ENCODE data around the gene MIER1.

DNA sequence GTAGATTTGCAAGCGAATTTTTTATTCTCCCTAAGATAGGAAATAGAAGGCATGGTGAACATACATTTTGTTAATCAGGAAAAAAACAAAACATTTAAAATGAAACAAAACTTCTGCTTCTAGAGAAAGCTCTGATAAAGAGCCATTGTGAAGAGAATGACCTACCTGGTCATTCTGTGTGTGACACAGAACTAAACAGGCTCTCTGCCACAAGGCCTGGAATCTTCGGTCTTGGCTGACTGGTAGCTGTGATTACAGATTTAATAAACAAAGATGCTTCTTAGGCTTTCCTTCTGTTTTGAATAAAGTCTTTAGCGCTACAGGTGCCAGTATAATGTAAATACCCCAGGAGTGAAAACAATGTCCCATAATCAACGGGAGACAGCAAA is 107.1 kb downstream of the MIER1 start:
- TF ChIP-seq, protein P1, sequence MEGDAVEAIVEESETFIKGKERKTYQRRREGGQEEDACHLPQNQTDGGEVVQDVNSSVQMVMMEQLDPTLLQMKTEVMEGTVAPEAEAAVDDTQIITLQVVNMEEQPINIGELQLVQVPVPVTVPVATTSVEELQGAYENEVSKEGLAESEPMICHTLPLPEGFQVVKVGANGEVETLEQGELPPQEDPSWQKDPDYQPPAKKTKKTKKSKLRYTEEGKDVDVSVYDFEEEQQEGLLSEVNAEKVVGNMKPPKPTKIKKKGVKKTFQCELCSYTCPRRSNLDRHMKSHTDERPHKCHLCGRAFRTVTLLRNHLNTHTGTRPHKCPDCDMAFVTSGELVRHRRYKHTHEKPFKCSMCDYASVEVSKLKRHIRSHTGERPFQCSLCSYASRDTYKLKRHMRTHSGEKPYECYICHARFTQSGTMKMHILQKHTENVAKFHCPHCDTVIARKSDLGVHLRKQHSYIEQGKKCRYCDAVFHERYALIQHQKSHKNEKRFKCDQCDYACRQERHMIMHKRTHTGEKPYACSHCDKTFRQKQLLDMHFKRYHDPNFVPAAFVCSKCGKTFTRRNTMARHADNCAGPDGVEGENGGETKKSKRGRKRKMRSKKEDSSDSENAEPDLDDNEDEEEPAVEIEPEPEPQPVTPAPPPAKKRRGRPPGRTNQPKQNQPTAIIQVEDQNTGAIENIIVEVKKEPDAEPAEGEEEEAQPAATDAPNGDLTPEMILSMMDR (IDR thresholded peaks at IDR 0.05 in 8 of 11, conservative IDR thresholded peaks at IDR 0.05 in 3 of 11) = no peak
- no peak for TF ChIP-seq POLR2AphosphoS5 (IDR thresholded peaks at IDR 0.05)
- no peak for TF ChIP-seq POLR2A (IDR thresholded peaks at IDR 0.05)
